CD1c-positive myeloid dendritic cell (primary cell): ENCODE data around the gene MYMX.

ENCODE experiments used
- DNase-seq: peaks from one replicate; pipeline ENCODE4 v3.0.0-alpha.2; 2016; ENCODE audit errors: extremely low spot score

The MYMX gene

GRCh38 chr6:44264154-44265006 is 47.7 kb downstream of the MYMX start:
- peak; percentile 83 for DNase-seq

GRCh38 chr6:44265007-44265721 is 48.4 kb downstream of the MYMX start, which contains the start of gene NFKBIE:
Gene NFKBIE, minus strand, starts transcription at chr6:44265551. Its CDS starts 205 bp downstream, at chr6:44265346.
- peak; percentile 98 for DNase-seq

GRCh38 chr6:44265722-44266233 is 49.1 kb downstream of the MYMX start:
- DNase-seq: no peak

GRCh38 chr6:44266347-44266746 is 49.6 kb downstream of the MYMX start:
- DNase-seq: no peak

- no peak for DNase-seq
These were observed 50.5 kb downstream of the MYMX start for GRCh38 chr6:44267252-44267651.
